Sigmoid colon (tissue), 7 donors: ENCODE results near the gene SLX4IP. TPM values are rescaled to one million over a fixed set of nuclear protein-coding genes. Genes with fewer than 3 reads are reported as not detected.

Experiments used
- DNase-seq: peaks from one replicate; pipeline ENCODE4 v3.0.0-alpha.2; 2019
- H3K27ac ChIP-seq, 4 donors: fragments of 200-600 bp; sonication (generic); one replicate each; pipeline ENCODE4 v1.5.1; 2016 to 2019; ENCODE audit warnings: mild to moderate bottlenecking in 1 of 4
- H3K27me3 ChIP-seq, 3 donors: fragments of 200-600 bp; sonication (generic); one replicate each; pipeline ENCODE4 v1.5.1; 2019; ENCODE audit warnings: mild to moderate bottlenecking in 1 of 3
- H3K36me3 ChIP-seq, 4 donors: fragments of 200-600 bp; sonication (generic); one replicate each; pipeline ENCODE4 v1.5.1; 2016 to 2019
- H3K4me1 ChIP-seq, 4 donors: fragments of 200-600 bp; sonication (generic); one replicate each; pipeline ENCODE4 v1.5.1; 2017 to 2019
- H3K4me3 ChIP-seq, 4 donors: fragments of 200-600 bp; sonication (generic); one replicate each; pipeline ENCODE4 v1.5.1; 2017 to 2019; ENCODE audit warnings: mild to moderate bottlenecking in 2 of 4, moderate library complexity in 1 of 4
- H3K9me3 ChIP-seq, 4 donors: fragments of 200-600 bp in 3 of 4; sonication (generic) in 3 of 4; one replicate each; pipeline versions ENCODE4 v1.5.1 to v1.6.1; 2013 to 2019
- CTCF ChIP-seq, 4 experiments: fragments of 450-650 bp in 3 of 4; fragments of 200-600 bp in 1 of 4; IDR thresholded peaks; one replicate each; pipeline ENCODE4 v1.5.1; 2016 to 2019; ENCODE audit warnings: antibody characterized with exemption in 4 of 4, mild to moderate bottlenecking in 3 of 4, moderate library complexity in 2 of 4
- EP300 ChIP-seq, 4 donors: sonication (generic); formaldehyde crosslinking; IDR thresholded peaks; one replicate each; pipeline ENCODE4 v1.6.1; 2017; ENCODE audit warnings: antibody characterized with exemption in 4 of 4
- POLR2A ChIP-seq, 2 donors: fragments of 450-650 bp; IDR thresholded peaks; one replicate each; pipeline ENCODE4 v1.6.1; 2016; ENCODE audit warnings: antibody characterized with exemption in 2 of 2, mild to moderate bottlenecking in 2 of 2, moderate library complexity in 2 of 2
- POLR2AphosphoS5 ChIP-seq, 4 donors: sonication (generic); formaldehyde crosslinking; IDR thresholded peaks; one replicate each; pipeline ENCODE4 v1.6.1; 2017; ENCODE audit warnings: antibody characterized with exemption in 4 of 4
- WGBS, 2 donors: extraction: QIAGEN DNeasy Blood & Tissue Kit; methylation state at CpG; one replicate each; pipeline ENCODE4 v1.1.7; 2013; 5-methylcytosine and 5-hydroxymethylcytosine counted together
- intact Hi-C: fragments of 100-400 bp; cut with DNase I; formaldehyde crosslinking; loops from one replicate; pipeline ENCODE4 v1.15.1; 2023
- polyA plus RNA-seq, 3 donors: library from polyadenylated mRNA; stranded (reverse); fragments of 200-250 nt; gene quantifications; one replicate each; pipeline ENCODE4 v1.2.3, GENCODE V29; 2013
- total RNA-seq, 4 donors: library from RNA; depleted of rRNA; stranded (reverse); fragments of >200 nt; gene quantifications; one replicate each; pipeline ENCODE4 v1.1.0, GENCODE V29; 2016
- donor health status: healthy with polysubstance abuse.
- donor health status: Bipolar disorder and iron deficiency.
- donor health status: healthy.

Gene SLX4IP
- total and polyA plus RNA-seq, 7 donors, result 1.2 to 4.2 (median 2.4) TPM

GRCh38 chr20:10511509-10512251, 76.6 kb downstream of the SLX4IP start:
- TF ChIP-seq POLR2A (IDR thresholded peaks at IDR 0.05) (no peak), POLR2AphosphoS5 (IDR thresholded peaks at IDR 0.05) (peak; percentile 72 to 92 (median 78)), EP300 (IDR thresholded peaks at IDR 0.05) (peak; percentile 40 to 91 (median 58)), CTCF (IDR thresholded peaks at IDR 0.05) (no peak)
- intact Hi-C loops, result no loop called here

GRCh38 chr20:10513061-10513460, 78.0 kb downstream of the SLX4IP start:
- 90 to 94% methylated on average over 2 of the region's 2 CpGs for WGBS, 2 donors
- DNase-seq, result no peak
- intact Hi-C loops, result no loop called here
- Histone ChIP-seq H3K4me1 (peaks cover 0 to 53% (median 45%) of the 10 kb centered on the region in 4 donors), H3K27me3 (no peaks in the 10 kb centered on the region), H3K9me3 (no peaks in the 10 kb centered on the region), H3K36me3 (no peaks in the 10 kb centered on the region), H3K27ac (peak overlapping the region in 3 of 4 donors; percentile 37 to 39 (median 39)), H3K4me3 (no peak overlapping the region)
- no peak for TF ChIP-seq POLR2A (IDR thresholded peaks at IDR 0.05)
- TF ChIP-seq POLR2AphosphoS5 (IDR thresholded peaks at IDR 0.05), result no peak
- TF ChIP-seq CTCF (IDR thresholded peaks at IDR 0.05), result no peak
- TF ChIP-seq EP300 (IDR thresholded peaks at IDR 0.05), result no peak

More at GRCh38 chr20:10511509-10512251, 76.6 kb downstream of the SLX4IP start:
- Histone ChIP-seq H3K9me3 (no peaks in the 10 kb centered on the region), H3K4me3 (peak overlapping the region in 1 of 4 donors; percentile 9), H3K4me1 (peaks cover 0 to 62% (median 54%) of the 10 kb centered on the region in 4 donors), H3K27me3 (no peaks in the 10 kb centered on the region), H3K27ac (peak overlapping the region; percentile 57 to 87 (median 82)), H3K36me3 (no peaks in the 10 kb centered on the region)
- peak; percentile 96 for DNase-seq
- WGBS, 2 donors, result 22 to 38% methylated on average over 5 of the region's 5 CpGs

GRCh38 chr20:10513931-10514575, 78.9 kb downstream of the SLX4IP start:
- peaks cover 0 to 43% (median 35%) of the 10 kb centered on the region in 4 donors for H3K4me1 ChIP-seq
- TF ChIP-seq CTCF (IDR thresholded peaks at IDR 0.05) (no peak), EP300 (IDR thresholded peaks at IDR 0.05) (no peak), POLR2A (IDR thresholded peaks at IDR 0.05) (no peak), POLR2AphosphoS5 (IDR thresholded peaks at IDR 0.05) (no peak)
- WGBS, 2 donors, result 70 to 73% methylated on average over 4 of the region's 4 CpGs
- intact Hi-C loops, result no loop called here
- H3K27ac ChIP-seq, result peak overlapping the region in 2 of 4 donors; percentile 37 to 39
- no peaks in the 10 kb centered on the region for H3K9me3 ChIP-seq
- no peak for DNase-seq
- H3K4me3 ChIP-seq, result no peak overlapping the region
- H3K36me3 ChIP-seq, result no peaks in the 10 kb centered on the region
- H3K27me3 ChIP-seq, result no peaks in the 10 kb centered on the region

- no peaks in the 10 kb centered on the region for H3K9me3 ChIP-seq
- H3K27me3 ChIP-seq, result no peaks in the 10 kb centered on the region
- peak overlapping the region in 1 of 4 donors; percentile 48 for H3K27ac ChIP-seq
- intact Hi-C loops, result no loop called here
- H3K4me3 ChIP-seq, result no peak overlapping the region
- TF ChIP-seq EP300 (IDR thresholded peaks at IDR 0.05) (no peak), CTCF (IDR thresholded peaks at IDR 0.05) (no peak), POLR2AphosphoS5 (IDR thresholded peaks at IDR 0.05) (no peak)
- peaks cover 0 to 36% (median 29%) of the 10 kb centered on the region in 4 donors for H3K4me1 ChIP-seq
- 44 to 68% methylated on average over 2 of the region's 2 CpGs for WGBS, 2 donors
- no peak for DNase-seq
- H3K36me3 ChIP-seq, result no peaks in the 10 kb centered on the region
Observed at GRCh38 chr20:10516529-10516928, 81.4 kb downstream of the SLX4IP start.
